Testis (tissue), 2 donors: ENCODE results near the gene GMCL2.

Experiments
- CTCF ChIP-seq, 3 experiments: fragments of 450-650 bp in 2 of 3; fragments of 200-600 bp in 1 of 3; sonication (generic) in 1 of 3; IDR thresholded peaks; one replicate each; pipeline ENCODE4 v1.5.1; 2016 to 2019; ENCODE audit warnings: antibody characterized with exemption in 3 of 3, mild to moderate bottlenecking in 2 of 3, moderate library complexity in 1 of 3
- POLR2A ChIP-seq: fragments of 450-650 bp; IDR thresholded peaks from one replicate; pipeline ENCODE4 v1.6.1; 2017; ENCODE audit warnings: antibody characterized with exemption, mild to moderate bottlenecking, moderate library complexity

GRCh38 chr5:178147406-178147805 is 39.8 kb downstream of the GMCL2 start:
- TF ChIP-seq CTCF (IDR thresholded peaks at IDR 0.05) = no peak
- no peak for TF ChIP-seq POLR2A
